Measurements from ENCODE around the gene OTC. TPM values are rescaled to one million over a fixed set of nuclear protein-coding genes. Genes with fewer than 3 reads are reported as not detected.

The OTC gene
- total RNA-seq, 1 experiment from 2014 or later: not detected

DNA sequence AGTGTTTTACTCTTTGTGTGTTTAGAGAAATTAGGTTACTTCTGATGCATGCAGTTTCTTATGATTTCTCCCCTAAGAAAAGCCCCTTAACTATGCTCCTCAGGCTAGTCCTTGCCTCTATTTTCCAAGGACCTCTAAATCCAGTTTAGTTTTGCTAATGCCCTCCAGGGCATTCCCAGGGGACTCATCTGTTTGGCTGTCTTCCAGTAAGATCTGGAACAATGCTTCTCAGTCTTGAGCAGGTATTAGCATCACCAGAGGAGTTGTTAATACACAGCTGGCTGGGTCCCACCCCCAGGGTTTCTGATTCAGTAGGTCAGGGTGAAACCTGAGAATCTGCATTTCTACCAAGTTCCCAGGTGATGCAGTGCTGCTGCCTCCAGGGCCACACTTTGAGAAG, 56.9 kb downstream of the OTC start:
- CTCF ChIA-PET: no interaction called here
- no TSS peak for BruUV-seq (replicated peaks)

More for the DNA sequence above, 56.9 kb downstream of the OTC start:
- POLR2A ChIA-PET: no interaction called here
- H3K4me2 ChIP-seq (ENCODE audit: low read length): no peak overlapping the region
- TF ChIP-seq ZNF274 (IDR thresholded peaks at IDR 0.05; ENCODE audit: low read depth, low read length): no peak
- TF ChIP-seq, protein P1, sequence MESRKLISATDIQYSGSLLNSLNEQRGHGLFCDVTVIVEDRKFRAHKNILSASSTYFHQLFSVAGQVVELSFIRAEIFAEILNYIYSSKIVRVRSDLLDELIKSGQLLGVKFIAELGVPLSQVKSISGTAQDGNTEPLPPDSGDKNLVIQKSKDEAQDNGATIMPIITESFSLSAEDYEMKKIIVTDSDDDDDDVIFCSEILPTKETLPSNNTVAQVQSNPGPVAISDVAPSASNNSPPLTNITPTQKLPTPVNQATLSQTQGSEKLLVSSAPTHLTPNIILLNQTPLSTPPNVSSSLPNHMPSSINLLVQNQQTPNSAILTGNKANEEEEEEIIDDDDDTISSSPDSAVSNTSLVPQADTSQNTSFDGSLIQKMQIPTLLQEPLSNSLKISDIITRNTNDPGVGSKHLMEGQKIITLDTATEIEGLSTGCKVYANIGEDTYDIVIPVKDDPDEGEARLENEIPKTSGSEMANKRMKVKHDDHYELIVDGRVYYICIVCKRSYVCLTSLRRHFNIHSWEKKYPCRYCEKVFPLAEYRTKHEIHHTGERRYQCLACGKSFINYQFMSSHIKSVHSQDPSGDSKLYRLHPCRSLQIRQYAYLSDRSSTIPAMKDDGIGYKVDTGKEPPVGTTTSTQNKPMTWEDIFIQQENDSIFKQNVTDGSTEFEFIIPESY (IDR thresholded peaks at IDR 0.05; ENCODE audit: extremely low read depth, insufficient replicate concordance, low read length): no peak
- TF ChIP-seq, protein P2, sequence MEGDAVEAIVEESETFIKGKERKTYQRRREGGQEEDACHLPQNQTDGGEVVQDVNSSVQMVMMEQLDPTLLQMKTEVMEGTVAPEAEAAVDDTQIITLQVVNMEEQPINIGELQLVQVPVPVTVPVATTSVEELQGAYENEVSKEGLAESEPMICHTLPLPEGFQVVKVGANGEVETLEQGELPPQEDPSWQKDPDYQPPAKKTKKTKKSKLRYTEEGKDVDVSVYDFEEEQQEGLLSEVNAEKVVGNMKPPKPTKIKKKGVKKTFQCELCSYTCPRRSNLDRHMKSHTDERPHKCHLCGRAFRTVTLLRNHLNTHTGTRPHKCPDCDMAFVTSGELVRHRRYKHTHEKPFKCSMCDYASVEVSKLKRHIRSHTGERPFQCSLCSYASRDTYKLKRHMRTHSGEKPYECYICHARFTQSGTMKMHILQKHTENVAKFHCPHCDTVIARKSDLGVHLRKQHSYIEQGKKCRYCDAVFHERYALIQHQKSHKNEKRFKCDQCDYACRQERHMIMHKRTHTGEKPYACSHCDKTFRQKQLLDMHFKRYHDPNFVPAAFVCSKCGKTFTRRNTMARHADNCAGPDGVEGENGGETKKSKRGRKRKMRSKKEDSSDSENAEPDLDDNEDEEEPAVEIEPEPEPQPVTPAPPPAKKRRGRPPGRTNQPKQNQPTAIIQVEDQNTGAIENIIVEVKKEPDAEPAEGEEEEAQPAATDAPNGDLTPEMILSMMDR (IDR thresholded peaks at IDR 0.05 in 2 of 3, conservative IDR thresholded peaks at IDR 0.05 in 1 of 3; ENCODE audit: borderline replicate concordance in 1 of 3, insufficient read depth in 1 of 3, low read depth in 2 of 3, low read length in 2 of 3): no peak
- no peak for TF ChIP-seq SRF (IDR thresholded peaks at IDR 0.05; ENCODE audit: low read depth)
- no peak for TF ChIP-seq SIN3A (IDR thresholded peaks at IDR 0.05; ENCODE audit: low read depth)
- no peak for TF ChIP-seq POLR2A (IDR thresholded peaks at IDR 0.05; ENCODE audit: borderline replicate concordance, extremely low read depth, insufficient read depth, insufficient read length)
- TF ChIP-seq TCF7L2 (IDR thresholded peaks at IDR 0.05; ENCODE audit: borderline replicate concordance, extremely low read depth, insufficient read depth, insufficient read length): no peak
- TF ChIP-seq EZH2phosphoT487 (IDR thresholded peaks at IDR 0.05; ENCODE audit: borderline replicate concordance): no peak
- TF ChIP-seq CEBPB (IDR thresholded peaks at IDR 0.05; ENCODE audit: low read depth): no peak
- no peak for TF ChIP-seq JUND (IDR thresholded peaks at IDR 0.05)
- no peak for TF ChIP-seq RAD21 (IDR thresholded peaks at IDR 0.05; ENCODE audit: low read depth)
- TF ChIP-seq, protein P3, sequence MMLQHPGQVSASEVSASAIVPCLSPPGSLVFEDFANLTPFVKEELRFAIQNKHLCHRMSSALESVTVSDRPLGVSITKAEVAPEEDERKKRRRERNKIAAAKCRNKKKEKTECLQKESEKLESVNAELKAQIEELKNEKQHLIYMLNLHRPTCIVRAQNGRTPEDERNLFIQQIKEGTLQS (IDR thresholded peaks at IDR 0.05): no peak
- TF ChIP-seq SP1 (IDR thresholded peaks at IDR 0.05; ENCODE audit: low read depth): no peak
- ATAC-seq (no peak), DNase-seq (ENCODE audit: low read depth, low spot score) (no peak)
- H3K4me1 ChIP-seq (ENCODE audit: control insufficient read depth in 1 of 2, insufficient read depth in 2 of 2, low read length in 2 of 2): no peaks in the 10 kb centered on the region
- H3K4me3 ChIP-seq (replicated peaks in 1 of 2; ENCODE audit: low read depth in 1 of 2, low read length in 2 of 2): no peak overlapping the region
- no peaks in the 10 kb centered on the region for H4K20me1 ChIP-seq (ENCODE audit: insufficient read depth)
- H3K9me2 ChIP-seq (ENCODE audit: insufficient read depth): no peaks in the 10 kb centered on the region
- no peak overlapping the region for H3K27ac ChIP-seq (ENCODE audit: low read depth, low read length)
- H3K9me3 ChIP-seq (ENCODE audit: control insufficient read depth in 1 of 2, insufficient read depth in 1 of 2, low read depth in 1 of 2, low read length in 2 of 2): no peaks in the 10 kb centered on the region
- no peaks in the 10 kb centered on the region for H3K79me2 ChIP-seq (ENCODE audit: insufficient read depth, low read length)
- intact Hi-C loops (cut with micrococcal nuclease): no loop called here
- H2AFZ ChIP-seq (ENCODE audit: low read depth, low read length, poor library complexity, severe bottlenecking): no peak overlapping the region
- RAD21 ChIA-PET (ENCODE audit: low non-redundant PET in 1 of 2, low total read pairs in 2 of 2, uncharacterized antibody in 2 of 2, unreplicated experiment in 2 of 2): no interaction called here
- H3K36me3 ChIP-seq (ENCODE audit: control insufficient read depth in 1 of 2, insufficient read depth in 2 of 2, low read length in 2 of 2): no peaks in the 10 kb centered on the region
- H3K9ac ChIP-seq (ENCODE audit: low read length): no peak overlapping the region
- H3K27me3 ChIP-seq (ENCODE audit: insufficient read depth, low read length): 0 out of 2 replicates have a peak, but pooled peaks cover 18% of the 10 kb centered on the region

Data from HCT116 (cell line).